Panc1 (cell line): ENCODE measurements around the gene PTGFRN. TPM values are rescaled to one million over a fixed set of nuclear protein-coding genes. Genes with fewer than 3 reads are reported as not detected.

Experiments
- ATAC-seq: fragments of 200-7000 bp; cut with Tn5 transposase; 2 replicates; pipeline ENCODE4 v1.9.1; 2020; ENCODE audit warnings: mild to moderate bottlenecking, moderate library complexity
- BruUV-seq: library from RNA; stranded (reverse); fragments of 400-500 nt; replicated peaks from 2 replicates; lab custom pipeline; 2021; lab: Mats Ljungman, UMichigan
- CTCF ChIA-PET: fragments of 300-600 bp; sonication (Branson Sonifier 250); formaldehyde crosslinking; loops from one replicate; lab custom pipeline; 2022; ENCODE audit warnings: antibody characterized with exemption; lab: Charles Lee
- POLR2A ChIA-PET: fragments of 300-600 bp; sonication (Branson Sonifier 250); formaldehyde crosslinking; loops from one replicate; lab custom pipeline; 2022; ENCODE audit warnings: antibody characterized with exemption; lab: Charles Lee
- DNase-seq: peaks from one replicate; pipeline ENCODE4 v3.0.0-alpha.2; 2010; ENCODE audit warnings: low read depth, low spot score
- H3K27ac ChIP-seq: 2 replicates; pipeline ENCODE4 v1.5.1; 2011; ENCODE audit warnings: mild to moderate bottlenecking, low read length, inconsistent platforms
- H3K27me3 ChIP-seq: fragments of 200-500 bp; sonication (Bioruptor generic); 2 replicates; pipeline ENCODE4 v1.6.0; 2014; ENCODE audit warnings: low read length, inconsistent platforms; ENCODE audit not compliant: control insufficient read depth, insufficient read depth
- H3K36me3 ChIP-seq: fragments of 200-500 bp; sonication (Bioruptor generic); 2 replicates; pipeline ENCODE4 v1.5.1; 2014; ENCODE audit warnings: inconsistent platforms, mild to moderate bottlenecking, low read length, moderate library complexity; ENCODE audit not compliant: control insufficient read depth, insufficient read depth
- H3K4me1 ChIP-seq: 2 replicates; pipeline ENCODE4 v1.5.1; 2011; ENCODE audit warnings: inconsistent platforms, mild to moderate bottlenecking, low read length, moderate library complexity; ENCODE audit not compliant: control insufficient read depth, insufficient read depth
- H3K4me3 ChIP-seq, 2 experiments: 2 replicates each; pipeline ENCODE4 v1.5.1; 2011 to 2012; ENCODE audit warnings: low read depth in 2 of 2, low read length in 2 of 2, mild to moderate bottlenecking in 2 of 2, inconsistent platforms in 1 of 2, moderate library complexity in 1 of 2
- H3K9me3 ChIP-seq: fragments of 200-500 bp; sonication (Bioruptor generic); 2 replicates; pipeline ENCODE4 v1.5.1; 2014; ENCODE audit warnings: low read depth, mild to moderate bottlenecking, inconsistent platforms, low read length, moderate library complexity; ENCODE audit not compliant: control insufficient read depth, insufficient read depth
- CTCF ChIP-seq: fragments of 450-650 bp; IDR thresholded peaks from 2 replicates; pipeline ENCODE4 v1.5.1; 2017; ENCODE audit warnings: mild to moderate bottlenecking
- POLR2AphosphoS5 ChIP-seq: IDR thresholded peaks from 2 replicates; pipeline ENCODE4 v1.6.1; 2012; ENCODE audit warnings: mild to moderate bottlenecking, low read depth, low read length, moderate library complexity
- REST ChIP-seq, 2 experiments: IDR thresholded peaks; 2 replicates each; pipeline ENCODE4 v1.6.1; 2011 to 2012; ENCODE audit warnings: low read depth in 2 of 2, control low read depth in 1 of 2, low read length in 1 of 2, mild to moderate bottlenecking in 1 of 2, moderate library complexity in 1 of 2; ENCODE audit not compliant: insufficient read depth in 1 of 2
- SIN3A ChIP-seq: IDR thresholded peaks from 2 replicates; pipeline ENCODE4 v1.6.1; 2012; ENCODE audit warnings: low read depth, mild to moderate bottlenecking, low read length, moderate library complexity, borderline replicate concordance; ENCODE audit not compliant: insufficient read depth
- TCF7L2 ChIP-seq: IDR thresholded peaks from 2 replicates; pipeline ENCODE4 v1.6.1; 2011; ENCODE audit warnings: mild to moderate bottlenecking, low read depth, low read length, inconsistent platforms
- in situ Hi-C: cut with HindIII; loops from 2 replicates; pipeline ENCODE4 v1.10.0; 2016; ENCODE audit warnings: low sequenced_read_pairs, low pct_unique_long_range_greater_than_20kb
- intact Hi-C: fragments of 100-400 bp; cut with micrococcal nuclease; formaldehyde crosslinking; loops from one replicate; pipeline ENCODE4 v1.10.0; 2022; ENCODE audit not compliant: unreplicated experiment
- total RNA-seq: library from RNA; stranded (reverse); gene quantifications from one replicate; pipeline ENCODE4 v1.2.1, GENCODE V29; 2021; ENCODE audit not compliant: unreplicated experiment

PTGFRN gene
- total RNA-seq, 1 experiment from 2014 or later: 5.2 TPM

- H3K27ac ChIP-seq: no peak overlapping the region
- no peaks in the 10 kb centered on the region for H3K4me1 ChIP-seq
- BruUV-seq: no TSS peak
- no peaks in the 10 kb centered on the region; the same call in 1 of the 2 replicates for H3K36me3 ChIP-seq
- ChIA-PET CTCF (interaction anchor here (0.7 kb wide), 1 partner anchor 19 kb away, joined by 3 read pairs; no protein-coding TSS in a partner anchor), POLR2A (no interaction called here)
- DNase-seq (no peak), ATAC-seq (no peak)
- no peak overlapping the region for H3K4me3 ChIP-seq
- no peaks in the 10 kb centered on the region for H3K9me3 ChIP-seq
- TF ChIP-seq REST (IDR thresholded peaks at IDR 0.05; ENCODE audit: insufficient read depth in 1 of 2, low read depth in 2 of 2, low read length in 1 of 2) (no peak), POLR2AphosphoS5 (no peak), SIN3A (no peak), CTCF (no peak), TCF7L2 (no peak)
- 0 out of 2 replicates have a peak, but pooled peaks cover 2% of the 10 kb centered on the region for H3K27me3 ChIP-seq
- intact Hi-C loops (no loop called here), in situ Hi-C loops (no loop called here)
Measured at GRCh38 chr1:116913941-116914340, 4.2 kb downstream of the PTGFRN start.

GRCh38 chr1:116914667-116915066 is 5.0 kb downstream of the PTGFRN start:
- in situ Hi-C loops: no loop called here
- ChIA-PET POLR2A (no interaction called here), CTCF (interaction anchor here (0.6 to 0.7 kb wide), 2 partner anchors 18 to 167 kb away, joined by 3 read pairs; no protein-coding TSS in a partner anchor)

More at GRCh38 chr1:116914667-116915066, 5.0 kb downstream of the PTGFRN start:
- H3K27ac ChIP-seq: no peak overlapping the region
- BruUV-seq: no TSS peak
- ATAC-seq: no peak
- 0 out of 2 replicates have a peak, but pooled peaks cover 2% of the 10 kb centered on the region for H3K27me3 ChIP-seq
- DNase-seq: no peak
- intact Hi-C loops: no loop called here
- TF ChIP-seq SIN3A: no peak
- no peak for TF ChIP-seq CTCF
- TF ChIP-seq TCF7L2: no peak
- no peak for TF ChIP-seq POLR2AphosphoS5
- no peak for TF ChIP-seq REST (IDR thresholded peaks at IDR 0.05; ENCODE audit: insufficient read depth in 1 of 2, low read depth in 2 of 2, low read length in 1 of 2)
- no peaks in the 10 kb centered on the region for H3K4me1 ChIP-seq
- H3K36me3 ChIP-seq: no peaks in the 10 kb centered on the region; the same call in 1 of the 2 replicates
- no peaks in the 10 kb centered on the region for H3K9me3 ChIP-seq
- H3K4me3 ChIP-seq: no peak overlapping the region
